HUES6 (cell line): ENCODE data around the gene BCAR3.

ENCODE experiments used
- H3K27ac ChIP-seq: 2 replicates; pipeline ENCODE4 v1.7.0; 2013; ENCODE audit warnings: low read depth, mild to moderate bottlenecking, low read length, inconsistent platforms
- H3K27me3 ChIP-seq: 2 replicates; pipeline ENCODE4 v1.6.1; 2013; ENCODE audit warnings: low read length; ENCODE audit not compliant: control insufficient read depth, insufficient read depth
- H3K36me3 ChIP-seq: 2 replicates; pipeline ENCODE4 v1.6.1; 2013; ENCODE audit warnings: low read length; ENCODE audit not compliant: control insufficient read depth, insufficient read depth
- H3K4me1 ChIP-seq: 2 replicates; pipeline ENCODE4 v1.6.1; 2013; ENCODE audit warnings: low read length; ENCODE audit not compliant: control insufficient read depth, insufficient read depth
- H3K4me3 ChIP-seq: 2 replicates; pipeline ENCODE4 v1.5.1; 2013; ENCODE audit warnings: low read depth, low read length
- H3K9ac ChIP-seq: one replicate; pipeline ENCODE4 v1.6.1; 2013; ENCODE audit warnings: mild to moderate bottlenecking, low read length
- H3K9me3 ChIP-seq: 2 replicates; pipeline ENCODE4 v1.6.1; 2013; ENCODE audit warnings: low read depth, low read length; ENCODE audit not compliant: control insufficient read depth, insufficient read depth

The BCAR3 gene

DNA sequence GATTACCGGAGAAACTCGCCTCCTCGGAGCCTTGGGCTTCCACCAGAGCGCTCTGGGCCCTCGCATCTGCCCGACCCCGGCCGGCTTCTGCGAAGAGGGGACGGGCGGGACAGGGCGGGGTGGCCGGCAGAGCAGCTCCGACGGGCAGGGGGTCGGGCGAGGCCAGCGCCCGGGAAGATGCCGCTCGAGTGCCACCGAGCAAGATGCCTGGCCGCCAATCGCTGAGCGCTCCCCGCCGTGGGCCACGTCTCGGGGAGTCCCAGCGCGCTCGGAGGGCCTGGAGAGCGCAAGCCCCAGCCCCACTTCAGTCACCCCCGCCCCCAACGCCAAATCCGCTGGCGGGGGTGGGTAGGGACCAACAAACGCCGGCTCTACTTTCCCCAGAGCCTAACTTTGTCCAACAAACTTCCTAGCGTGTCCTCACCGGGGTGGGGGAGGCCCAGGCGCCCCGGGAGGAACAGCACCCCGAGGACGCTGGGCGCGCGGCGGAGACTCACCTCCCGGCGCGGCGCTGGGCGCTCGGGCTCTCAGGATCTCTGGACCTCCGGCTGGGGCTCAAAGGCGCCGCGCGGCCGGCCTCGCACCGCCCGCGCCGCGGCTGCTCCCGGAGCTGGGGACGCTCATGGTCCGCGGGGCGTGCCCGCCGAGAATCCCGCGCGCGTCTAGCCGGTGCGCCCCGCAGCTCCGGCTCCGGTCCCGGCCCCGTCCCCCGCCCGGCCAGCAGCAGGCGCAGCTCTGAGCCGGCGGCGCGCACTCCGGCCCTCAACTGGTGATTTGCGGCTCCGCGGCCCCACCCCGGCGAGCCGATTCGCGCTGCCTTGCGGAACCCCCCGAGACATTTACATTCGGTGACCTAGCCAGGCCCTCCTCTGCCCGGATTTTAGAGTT is at the start of gene BCAR3:
Gene BCAR3, minus strand, starts transcription at position 737 of the 888 bp plus-strand sequence. CDS start 6,907 bp downstream, outside the sequence.
- Histone ChIP-seq H3K9me3 (no peaks in the 10 kb centered on the region), H3K36me3 (peaks cover 9% of the 10 kb centered on the region; the same call in 1 of the 2 replicates), H3K9ac (peak within 1 kb of the TSS; percentile 68), H3K27me3 (peaks cover 9% of the 10 kb centered on the region; the same call in 1 of the 2 replicates), H3K4me3 (peak within 1 kb of the TSS; percentile 69), H3K27ac (peak within 1 kb of the TSS; percentile 84; the same call in 1 of the 2 replicates), H3K4me1 (peaks cover 40% of the 10 kb centered on the region)

DNA sequence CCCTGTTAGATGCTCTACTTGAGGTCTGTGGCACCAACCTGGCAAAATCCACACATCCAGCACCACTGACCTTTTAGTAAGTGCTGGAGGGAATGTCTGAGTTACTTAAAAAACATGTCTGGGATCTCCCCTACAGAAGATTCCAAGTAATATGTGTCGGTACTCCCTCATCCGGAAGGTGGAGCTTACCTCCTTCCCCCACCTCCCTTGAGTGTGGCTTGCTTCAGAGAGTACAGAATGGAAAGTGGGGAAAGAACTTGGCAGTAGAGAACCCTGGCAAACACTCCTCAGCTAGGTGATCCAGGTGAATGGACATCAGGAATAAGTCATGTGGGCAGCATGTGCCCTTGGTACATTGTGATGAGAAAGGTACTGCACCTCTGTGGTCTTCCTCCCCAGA is 49.0 kb upstream of the BCAR3 start:
- no peak overlapping the region for H3K4me3 ChIP-seq
- no peak overlapping the region for H3K27ac ChIP-seq
- no peaks in the 10 kb centered on the region for H3K27me3 ChIP-seq
- no peaks in the 10 kb centered on the region for H3K36me3 ChIP-seq
- H3K9me3 ChIP-seq, result no peaks in the 10 kb centered on the region
- peaks cover 6% of the 10 kb centered on the region; the same call in 1 of the 2 replicates for H3K4me1 ChIP-seq
- H3K9ac ChIP-seq, result no peak overlapping the region

DNA sequence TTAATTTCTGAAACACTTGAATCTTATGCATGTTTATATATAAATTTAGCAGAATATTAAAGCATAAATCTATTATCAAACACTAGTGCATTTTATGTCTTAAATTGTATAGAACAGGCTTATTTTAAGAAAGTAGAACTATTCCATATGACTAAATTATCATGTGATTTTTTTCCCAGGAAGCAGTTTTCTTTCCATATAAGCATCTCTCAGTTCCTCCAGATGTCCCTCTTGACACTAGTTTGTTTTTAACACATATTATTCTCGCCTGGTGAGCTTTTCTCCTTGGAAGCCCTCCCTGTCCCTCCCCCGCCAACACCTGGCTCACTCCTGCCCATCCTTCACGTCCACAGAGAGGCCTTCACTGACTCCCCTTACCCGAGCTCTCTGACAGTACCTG is 48.3 kb upstream of the BCAR3 start:
- no peak overlapping the region for H3K9ac ChIP-seq
- H3K27me3 ChIP-seq, result no peaks in the 10 kb centered on the region
- no peak overlapping the region for H3K4me3 ChIP-seq
- no peaks in the 10 kb centered on the region for H3K36me3 ChIP-seq
- H3K27ac ChIP-seq, result no peak overlapping the region
- peaks cover 6% of the 10 kb centered on the region; the same call in 1 of the 2 replicates for H3K4me1 ChIP-seq
- H3K9me3 ChIP-seq, result no peaks in the 10 kb centered on the region

DNA sequence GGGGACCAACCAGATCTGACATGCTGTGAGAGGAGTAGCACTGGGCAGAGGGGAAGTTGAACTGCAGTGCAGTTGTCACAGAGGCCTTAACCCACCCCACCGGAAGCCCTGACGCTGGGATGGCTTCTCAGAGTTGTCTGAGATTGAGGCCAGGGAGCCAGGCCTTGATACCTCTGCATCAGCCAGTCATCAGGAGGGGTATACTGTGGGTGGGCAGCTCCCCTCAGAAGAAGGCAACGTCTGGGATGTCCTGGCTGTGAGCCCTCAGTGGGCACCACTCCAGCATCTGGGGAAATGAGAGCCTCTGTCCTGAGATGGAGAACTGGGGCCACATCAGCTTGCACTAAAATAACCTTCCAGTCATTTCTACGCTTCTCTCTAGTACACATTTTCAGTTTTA is 47.9 kb upstream of the BCAR3 start:
- Histone ChIP-seq H3K27me3 (no peaks in the 10 kb centered on the region), H3K9me3 (no peaks in the 10 kb centered on the region), H3K4me3 (no peak overlapping the region), H3K36me3 (no peaks in the 10 kb centered on the region), H3K27ac (no peak overlapping the region), H3K9ac (no peak overlapping the region), H3K4me1 (peaks cover 6% of the 10 kb centered on the region; the same call in 1 of the 2 replicates)

DNA sequence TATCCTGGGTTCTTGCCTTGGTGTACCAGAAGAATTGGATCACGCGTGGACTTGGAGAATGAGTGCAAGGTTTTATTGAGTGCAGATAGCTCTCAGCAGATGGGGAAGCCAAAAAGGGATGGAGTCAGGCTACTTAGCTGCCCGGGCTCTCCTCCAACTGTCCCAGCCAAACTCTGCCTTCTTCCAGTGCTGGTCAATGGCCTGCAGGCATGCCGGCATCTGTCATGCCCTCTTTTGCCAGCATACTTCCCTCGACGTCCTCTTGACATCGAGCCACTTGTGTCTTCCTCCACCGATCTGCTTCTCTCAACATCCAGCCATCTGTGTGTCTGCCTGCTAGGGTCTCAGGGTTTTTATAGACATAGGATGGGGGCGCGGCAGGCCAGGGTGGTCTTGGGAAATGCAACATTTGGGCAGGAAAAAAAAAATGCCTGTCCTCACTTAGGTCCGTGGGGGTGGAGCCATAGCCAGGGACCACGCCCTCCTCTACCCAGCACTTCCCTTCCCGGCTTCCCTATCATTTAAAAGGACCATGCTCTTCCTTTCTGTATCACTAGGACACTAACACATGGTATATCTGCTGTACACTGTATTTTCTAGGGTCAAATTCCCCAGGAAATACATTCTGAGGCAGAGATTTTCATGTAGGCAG is 47.0 kb upstream of the BCAR3 start:
- no peak overlapping the region for H3K9ac ChIP-seq
- H3K4me1 ChIP-seq, result peaks cover 11% of the 10 kb centered on the region; the same call in 1 of the 2 replicates
- H3K27me3 ChIP-seq, result no peaks in the 10 kb centered on the region
- no peak overlapping the region for H3K4me3 ChIP-seq
- H3K36me3 ChIP-seq, result no peaks in the 10 kb centered on the region
- no peaks in the 10 kb centered on the region for H3K9me3 ChIP-seq
- H3K27ac ChIP-seq, result no peak overlapping the region

DNA sequence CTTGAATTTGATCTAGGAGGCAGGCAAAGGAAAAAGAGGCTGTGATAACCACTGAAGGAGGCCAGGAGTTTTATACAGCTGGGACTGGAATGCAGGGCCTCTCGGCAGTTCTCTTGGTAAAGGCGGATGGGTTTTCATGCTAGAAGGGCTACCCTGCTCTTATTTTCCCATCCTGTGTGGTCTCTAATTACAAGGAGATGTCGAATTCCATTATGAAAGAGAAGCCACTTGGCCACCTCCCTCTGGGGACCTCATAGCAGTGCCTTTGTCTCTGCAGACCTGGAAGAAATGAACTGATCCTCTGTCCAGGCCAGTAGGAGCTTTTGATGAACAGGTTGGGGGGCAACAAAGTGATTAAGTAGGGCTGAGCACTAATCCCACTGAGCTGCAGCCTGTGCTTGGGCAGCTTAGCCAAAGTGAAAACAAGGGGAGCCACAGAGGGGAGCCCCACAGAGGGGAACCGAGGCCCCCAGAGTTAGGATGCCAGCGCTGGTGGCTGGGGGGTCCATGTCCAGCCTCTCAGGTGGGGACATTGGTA is 42.2 kb upstream of the BCAR3 start:
- Histone ChIP-seq H3K27me3 (no peaks in the 10 kb centered on the region), H3K4me3 (no peak overlapping the region), H3K4me1 (peaks cover 27% of the 10 kb centered on the region), H3K9me3 (no peaks in the 10 kb centered on the region), H3K9ac (peak overlapping the region; percentile 2), H3K36me3 (no peaks in the 10 kb centered on the region), H3K27ac (no peak overlapping the region; the same call in 1 of the 2 replicates)

DNA sequence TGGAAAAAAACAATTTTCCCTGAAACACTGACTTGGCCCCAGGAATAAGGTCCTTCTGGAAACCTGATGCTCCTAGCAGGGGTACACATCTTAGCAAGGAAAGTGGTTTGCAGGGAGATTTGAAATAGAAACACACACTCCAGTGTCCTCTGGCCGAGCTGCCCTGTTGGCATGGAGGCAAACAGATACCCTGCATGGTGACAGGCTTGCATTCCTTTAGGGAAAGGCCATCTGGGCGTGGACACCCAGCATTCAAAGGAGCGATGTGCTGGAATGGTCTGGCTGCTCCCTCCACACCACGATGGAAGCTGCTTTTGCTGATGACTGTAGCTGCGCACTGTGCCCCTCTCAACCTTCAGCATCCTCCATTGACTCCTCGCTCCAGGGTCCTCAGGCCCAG is 41.5 kb upstream of the BCAR3 start:
- peak overlapping the region; percentile 2 for H3K9ac ChIP-seq
- H3K9me3 ChIP-seq, result no peaks in the 10 kb centered on the region
- no peak overlapping the region for H3K4me3 ChIP-seq
- H3K27ac ChIP-seq, result no peak overlapping the region; the same call in 1 of the 2 replicates
- H3K27me3 ChIP-seq, result no peaks in the 10 kb centered on the region
- peaks cover 27% of the 10 kb centered on the region for H3K4me1 ChIP-seq
- H3K36me3 ChIP-seq, result no peaks in the 10 kb centered on the region

DNA sequence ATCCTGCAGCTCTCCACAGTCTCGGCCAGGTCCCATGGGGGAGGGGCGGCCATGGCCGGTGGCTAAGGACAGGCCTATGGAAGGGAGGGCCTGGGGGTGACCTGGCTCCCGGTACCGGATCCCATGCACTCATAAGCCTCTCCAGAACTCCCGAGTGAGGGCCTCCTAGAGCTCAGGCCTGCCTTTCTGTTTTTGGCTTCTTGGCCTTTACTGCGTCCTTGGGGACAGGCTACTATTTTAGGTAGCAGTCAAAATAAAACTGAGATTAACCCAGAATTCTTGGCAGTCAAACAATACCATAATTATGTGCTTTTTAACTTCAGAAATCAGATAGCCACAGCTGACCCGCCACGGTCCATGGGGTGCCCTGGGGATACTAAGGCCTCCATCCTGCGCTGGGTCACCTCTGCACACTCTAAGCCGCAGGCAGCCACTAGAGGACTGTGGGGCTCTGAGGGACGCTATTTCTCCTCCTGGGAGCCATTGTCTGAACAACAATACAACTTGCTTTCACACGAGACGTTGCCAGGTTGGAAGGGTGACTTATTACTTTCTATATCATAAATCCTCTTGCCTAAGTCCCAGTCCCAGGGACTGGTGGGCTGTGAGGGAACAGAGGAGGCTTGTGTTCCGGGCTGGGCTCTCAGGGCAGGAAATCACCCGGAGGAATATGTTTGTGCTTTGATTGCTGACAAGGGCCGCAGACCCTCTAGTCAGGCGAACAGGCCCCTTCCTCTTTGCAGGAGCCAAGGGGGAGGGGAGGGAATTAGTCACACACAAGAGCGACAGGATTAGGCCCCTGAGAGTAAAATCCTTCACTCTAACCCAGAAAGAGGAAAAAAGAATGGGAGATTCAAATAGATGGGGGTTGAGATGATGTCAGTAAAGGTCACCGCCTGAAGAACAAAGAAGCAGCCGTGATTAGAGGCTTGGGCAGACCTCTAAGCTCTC is 40.7 kb upstream of the BCAR3 start:
- Histone ChIP-seq H3K36me3 (no peaks in the 10 kb centered on the region), H3K4me1 (peaks cover 27% of the 10 kb centered on the region), H3K9ac (no peak overlapping the region), H3K4me3 (no peak overlapping the region), H3K9me3 (no peaks in the 10 kb centered on the region), H3K27me3 (no peaks in the 10 kb centered on the region), H3K27ac (no peak overlapping the region; the same call in 1 of the 2 replicates)

DNA sequence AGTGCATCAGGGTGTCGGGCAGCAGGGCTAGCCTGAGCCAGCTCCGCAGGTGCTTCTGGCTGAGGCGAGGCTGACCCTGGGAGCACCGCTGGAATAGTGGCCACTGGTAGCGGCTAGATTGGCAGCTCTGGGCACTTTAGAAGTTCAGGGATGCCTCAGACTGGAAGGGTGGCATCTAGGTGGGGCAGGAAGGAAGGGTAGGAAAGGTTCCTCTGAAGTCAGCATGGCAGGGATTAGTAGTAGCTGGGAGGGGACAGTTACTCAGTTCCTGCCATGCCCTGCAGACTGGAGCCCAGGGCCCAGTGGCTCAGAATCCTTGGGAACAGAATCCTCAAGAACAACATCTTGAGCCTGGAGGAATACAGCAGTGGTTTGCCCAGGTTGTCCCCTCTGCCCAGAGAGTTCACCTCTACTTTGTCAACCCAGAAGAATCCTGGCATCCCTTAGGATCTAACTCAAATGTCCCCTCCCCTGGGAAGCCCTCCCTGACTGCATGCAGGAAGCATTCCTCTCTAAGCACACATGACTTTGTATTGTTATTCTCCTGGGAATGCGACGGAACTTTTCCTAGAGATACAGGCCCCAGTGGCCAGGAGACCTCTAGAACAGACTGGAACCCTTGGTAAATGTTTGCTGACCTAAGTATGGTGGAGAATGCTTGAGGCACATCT is 39.5 kb upstream of the BCAR3 start:
- H3K4me1 ChIP-seq, result peaks cover 27% of the 10 kb centered on the region
- no peaks in the 10 kb centered on the region for H3K27me3 ChIP-seq
- H3K36me3 ChIP-seq, result no peaks in the 10 kb centered on the region
- H3K4me3 ChIP-seq, result no peak overlapping the region
- H3K9me3 ChIP-seq, result peaks cover 5% of the 10 kb centered on the region; the same call in 1 of the 2 replicates
- no peak overlapping the region for H3K27ac ChIP-seq
- no peak overlapping the region for H3K9ac ChIP-seq

DNA sequence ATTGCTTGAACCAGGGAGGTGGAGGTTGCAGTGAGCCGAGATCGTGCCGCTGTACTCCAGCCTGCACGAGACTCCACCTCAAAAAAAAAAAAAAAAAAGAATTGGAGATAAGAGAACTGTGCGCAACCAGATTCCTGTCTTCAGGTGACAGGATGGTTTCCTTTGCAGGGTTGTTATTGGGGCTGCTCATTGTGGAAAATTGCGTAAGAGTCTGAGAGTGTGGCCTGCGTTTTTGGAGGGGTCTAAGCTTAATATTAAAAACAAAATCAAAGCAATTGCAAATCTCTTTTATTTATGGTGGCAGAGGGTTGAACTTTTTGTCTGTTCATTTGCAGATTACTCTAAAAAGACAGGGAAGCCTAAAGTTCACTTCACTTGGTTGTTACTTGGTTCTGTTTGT is 36.0 kb upstream of the BCAR3 start:
- no peaks in the 10 kb centered on the region for H3K36me3 ChIP-seq
- H3K27me3 ChIP-seq, result no peaks in the 10 kb centered on the region
- H3K4me1 ChIP-seq, result peaks cover 20% of the 10 kb centered on the region
- H3K4me3 ChIP-seq, result no peak overlapping the region
- peaks cover 5% of the 10 kb centered on the region; the same call in 1 of the 2 replicates for H3K9me3 ChIP-seq
- no peak overlapping the region for H3K27ac ChIP-seq
- no peak overlapping the region for H3K9ac ChIP-seq
